COLO829 (cell line): ENCODE results near the gene KCNAB2.

Experiments
- DNase-seq: peaks from one replicate; pipeline ENCODE4 v3.0.0; 2012; ENCODE audit warnings: low spot score

KCNAB2 gene

DNA sequence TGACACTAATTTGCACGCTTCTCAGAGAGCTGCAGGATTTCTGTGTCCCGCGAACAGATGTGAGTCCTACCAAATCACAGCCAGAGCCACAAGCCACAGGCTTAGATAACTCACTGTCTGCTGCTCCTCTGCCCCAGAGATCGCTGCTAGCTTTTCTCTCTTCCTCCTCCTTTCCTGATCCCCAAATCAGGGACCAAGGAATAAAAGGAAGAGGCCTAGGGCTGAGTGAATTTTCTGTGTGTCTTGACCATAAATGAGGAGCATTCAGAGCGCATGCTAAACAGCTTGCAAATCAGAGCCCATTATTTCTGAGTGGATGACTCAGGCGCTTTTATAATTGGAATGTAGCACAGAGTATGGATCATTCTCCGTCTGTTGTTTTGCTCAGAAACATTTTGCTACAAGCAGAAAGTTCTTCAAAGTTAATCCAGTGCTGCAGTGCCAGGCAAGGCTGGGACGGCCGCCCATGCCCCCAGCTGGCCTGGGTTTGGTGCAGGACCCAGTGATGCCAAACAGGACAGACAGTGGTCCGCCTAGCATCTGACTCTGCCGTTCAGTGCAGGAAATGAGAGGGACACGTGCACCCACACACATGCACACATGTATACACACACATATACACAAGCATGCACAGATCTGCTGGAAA, 38.2 kb downstream of the KCNAB2 start:
- peak; percentile 34 for DNase-seq

DNA sequence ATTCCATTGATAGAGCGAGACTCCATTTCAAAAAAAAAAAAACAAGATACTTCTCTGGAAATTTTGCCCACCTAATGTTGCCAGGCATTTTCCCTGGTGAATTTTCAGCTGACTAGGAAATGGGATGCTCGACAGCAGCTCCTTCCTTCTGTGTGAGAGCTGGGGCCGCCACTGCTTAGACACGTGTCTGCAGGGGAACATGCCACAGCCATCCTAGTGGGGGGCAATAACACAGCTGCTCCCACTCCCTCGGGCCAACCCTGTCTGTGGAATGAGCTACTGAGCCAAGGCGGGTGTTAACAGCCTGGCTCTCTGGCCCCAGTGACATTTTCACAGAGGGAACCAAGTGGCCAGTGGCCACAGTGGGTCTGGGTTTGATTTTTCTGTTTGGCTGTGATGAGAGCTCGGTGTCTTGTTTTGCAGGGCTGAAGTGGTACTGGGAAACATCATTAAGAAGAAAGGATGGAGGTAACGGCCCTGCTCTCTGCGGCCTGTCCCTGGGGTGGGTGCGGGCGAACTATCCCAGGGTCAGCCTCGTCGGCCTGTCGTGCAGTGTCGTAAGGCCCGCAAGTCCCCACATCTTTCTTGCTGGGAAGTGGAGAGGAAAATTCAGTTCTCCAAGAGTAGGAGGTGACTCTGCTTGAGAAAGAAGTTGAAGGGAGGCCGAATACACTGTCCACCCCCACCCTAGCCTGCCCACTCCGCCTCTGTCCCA, 39.2 kb downstream of the KCNAB2 start:
- no peak for DNase-seq

DNA sequence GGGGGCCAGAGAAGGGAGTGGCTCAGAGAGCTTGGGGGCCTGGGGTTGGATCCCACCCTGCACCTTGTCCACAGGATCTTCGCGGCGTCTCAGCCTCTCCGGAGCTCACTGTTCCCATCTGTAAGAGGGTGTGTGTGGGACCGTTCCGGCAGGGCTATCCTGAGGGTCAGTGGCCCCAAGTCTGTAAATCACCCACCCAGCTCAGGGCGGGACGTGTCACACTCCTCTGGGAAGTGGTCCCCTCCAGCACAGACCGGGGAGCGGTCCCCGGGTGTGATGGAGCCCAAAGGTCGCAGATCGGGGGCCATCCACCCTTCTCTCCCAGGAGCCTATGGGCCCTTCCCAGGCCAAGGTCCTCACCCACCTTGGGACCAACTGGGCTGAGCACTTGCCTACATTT, 40.0 kb downstream of the KCNAB2 start:
- DNase-seq, result no peak

DNA sequence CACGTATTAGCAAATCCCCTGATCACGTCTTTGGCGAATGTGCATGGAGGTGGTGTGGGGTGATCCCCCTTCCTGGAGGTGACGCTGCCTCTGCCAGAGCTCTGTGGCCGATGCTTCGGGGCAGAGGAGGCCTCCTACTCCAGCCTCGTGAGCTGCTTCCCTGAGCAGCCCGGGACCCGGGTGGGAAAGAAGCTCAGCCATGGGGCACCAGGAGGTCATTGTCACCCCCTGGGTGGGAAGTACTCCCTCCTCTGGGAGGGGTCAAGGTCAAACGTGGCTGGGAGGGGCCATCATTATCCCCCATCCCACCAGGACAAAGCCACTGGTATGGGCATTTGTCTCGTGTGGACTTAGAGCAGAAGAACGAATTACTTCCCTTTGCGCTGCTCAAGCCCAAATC, 40.7 kb downstream of the KCNAB2 start:
- DNase-seq, result no peak

DNA sequence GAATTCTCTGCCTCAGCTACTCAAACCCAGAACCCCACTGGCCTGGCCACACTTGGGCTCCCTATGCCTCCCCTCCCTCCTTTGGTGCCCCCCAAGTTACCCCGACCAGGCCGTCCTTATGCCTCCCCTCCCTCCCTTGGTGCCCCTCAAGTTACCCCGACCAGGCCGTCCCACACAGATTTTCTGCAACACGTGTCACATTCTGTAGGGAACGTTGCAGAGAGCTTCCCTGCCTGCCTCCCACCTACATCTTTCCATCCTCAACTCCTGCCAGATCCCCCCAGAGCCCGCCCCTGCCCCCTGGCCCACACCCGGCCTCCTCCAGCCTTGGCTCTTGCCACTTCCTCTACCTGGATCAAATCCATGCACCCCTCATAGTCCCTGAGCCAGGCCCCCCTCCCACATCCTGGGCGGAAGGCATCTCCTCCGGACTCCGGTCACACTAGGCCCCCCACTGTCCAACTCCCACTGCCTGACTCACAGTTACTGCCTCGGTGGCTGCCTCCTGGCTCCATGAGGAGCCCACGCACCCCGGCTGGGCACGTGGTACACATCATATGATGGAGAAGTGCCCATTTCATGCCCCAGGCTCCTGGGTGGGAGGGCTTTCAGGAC, 41.2 kb downstream of the KCNAB2 start:
- DNase-seq, result no peak

DNA sequence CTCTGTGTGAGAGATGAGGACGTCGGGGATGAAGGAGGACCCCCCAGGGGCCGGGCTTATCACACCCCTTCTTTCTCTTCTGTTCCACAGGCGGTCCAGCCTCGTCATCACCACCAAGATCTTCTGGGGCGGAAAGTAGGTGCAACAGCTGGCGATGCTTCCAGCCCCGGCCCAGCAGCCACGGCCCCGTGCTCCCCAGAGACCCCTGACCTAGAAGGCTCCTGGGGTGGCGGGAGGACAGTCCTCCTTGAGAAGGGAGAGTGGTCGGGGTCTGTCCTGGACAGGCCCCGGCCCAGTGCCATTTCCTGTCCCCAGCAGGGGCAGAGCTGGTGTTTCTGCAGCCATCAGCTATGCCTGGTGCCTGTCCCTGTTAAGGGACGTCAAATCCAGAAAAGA, 41.7 kb downstream of the KCNAB2 start:
- no peak for DNase-seq

DNA sequence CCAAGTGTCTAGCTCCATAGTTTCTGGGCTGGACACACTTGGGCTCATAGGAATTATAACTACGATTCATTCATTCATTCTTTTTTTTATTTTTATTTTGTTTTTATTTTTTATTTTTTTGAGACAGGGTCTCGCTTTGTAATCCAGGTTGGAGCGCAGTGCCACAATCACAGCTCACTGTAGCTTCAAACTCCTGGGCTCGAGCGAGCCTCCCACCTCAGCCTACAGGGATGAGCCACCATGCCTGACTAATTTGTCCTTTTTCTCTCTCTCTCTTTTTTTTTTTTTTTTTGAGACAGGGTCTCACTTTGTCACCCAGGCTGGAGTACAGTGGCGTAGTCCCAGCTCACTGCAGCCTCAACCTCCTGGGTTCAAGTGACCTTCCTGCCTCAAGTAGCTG, 42.3 kb downstream of the KCNAB2 start:
- no peak for DNase-seq

DNA sequence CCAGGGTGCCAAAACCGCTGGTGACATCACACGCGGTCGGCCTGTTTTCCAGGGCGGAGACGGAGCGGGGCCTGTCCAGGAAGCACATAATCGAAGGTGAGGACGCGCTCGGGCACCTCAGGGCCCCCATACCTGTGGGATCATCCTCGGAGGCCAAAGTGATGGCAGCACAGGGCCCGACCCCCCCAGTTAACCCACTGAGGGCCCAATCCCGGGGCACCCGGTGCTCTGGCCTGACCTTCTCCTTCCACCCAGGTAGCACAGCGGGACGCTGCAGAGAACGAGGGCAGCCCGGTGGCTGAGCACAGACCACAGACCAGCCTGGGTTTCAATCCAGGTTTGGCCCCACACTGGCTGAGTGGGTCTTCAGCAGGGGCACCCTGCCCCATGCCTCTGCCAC, 43.3 kb downstream of the KCNAB2 start:
- DNase-seq, result no peak

DNA sequence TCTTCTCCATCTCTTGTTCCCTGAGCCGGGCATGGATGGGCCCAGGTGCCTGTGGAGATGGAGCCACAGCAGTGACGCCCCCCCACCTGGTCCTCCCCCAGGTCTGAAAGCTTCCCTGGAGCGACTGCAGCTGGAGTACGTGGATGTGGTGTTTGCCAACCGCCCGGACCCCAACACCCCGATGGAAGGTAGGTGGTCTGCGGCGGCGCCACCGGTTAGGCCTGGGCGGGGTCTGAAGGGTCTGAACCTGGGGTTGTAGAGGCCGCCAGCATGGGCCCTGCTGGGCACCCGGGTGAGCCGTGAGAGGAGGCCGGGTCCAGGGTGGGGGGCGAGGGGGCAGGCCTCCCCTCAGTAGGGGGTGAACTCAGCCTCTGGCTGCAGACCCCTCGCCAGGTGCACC, 44.6 kb downstream of the KCNAB2 start:
- DNase-seq, result no peak

DNA sequence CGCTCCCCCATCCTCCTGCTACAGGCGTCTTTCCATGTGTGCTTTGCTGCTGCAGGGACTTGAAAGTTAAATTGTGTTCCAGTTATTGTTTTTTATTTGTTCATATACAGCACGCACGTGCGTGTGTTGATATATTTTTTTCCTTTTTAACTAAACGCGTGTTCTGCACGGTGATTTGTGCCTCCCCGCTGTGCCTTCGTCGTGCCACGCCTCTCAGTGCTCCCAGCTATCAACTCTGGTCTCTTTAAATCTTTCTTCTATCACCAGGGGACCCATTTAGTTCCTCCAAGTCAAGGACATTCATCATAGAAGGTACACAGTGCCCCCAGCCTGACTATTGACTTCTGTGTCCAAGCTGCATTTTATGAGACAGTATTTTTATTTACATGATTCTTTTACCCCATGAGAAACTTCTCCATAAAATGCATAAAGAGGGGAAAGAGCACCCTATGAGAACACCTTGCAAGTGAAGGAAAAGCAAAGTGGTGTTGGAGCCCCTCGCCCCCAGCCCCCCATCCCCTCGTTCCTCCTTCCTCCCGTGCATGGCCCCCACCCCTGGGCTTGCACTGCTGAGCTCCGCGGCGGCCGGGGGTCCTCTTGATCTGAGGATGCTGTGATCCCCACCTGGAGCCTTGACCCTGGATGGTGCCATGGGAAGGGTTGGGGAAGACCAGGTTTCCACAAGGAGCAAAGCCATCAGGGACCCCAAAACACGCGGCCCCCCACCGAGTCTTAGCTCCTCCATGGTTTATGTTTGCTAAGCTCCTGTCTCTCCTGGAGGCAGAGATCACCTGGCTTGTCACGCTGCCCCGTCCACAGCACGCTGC, 45.5 kb downstream of the KCNAB2 start:
- no peak for DNase-seq

DNA sequence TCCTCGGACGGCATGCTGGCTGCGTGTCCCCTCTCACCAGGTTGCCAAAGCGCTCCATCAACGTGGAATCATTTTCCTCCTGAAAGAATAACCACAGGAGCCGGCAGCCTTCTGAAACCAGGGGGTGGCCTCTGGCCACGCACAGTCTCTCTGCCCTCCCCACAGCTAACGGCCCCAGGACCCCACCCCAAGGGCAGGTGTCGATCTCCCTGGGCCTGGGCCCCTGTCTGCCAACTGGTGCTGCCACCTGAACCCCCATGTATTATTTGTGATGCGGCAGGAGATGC, 46.1 kb downstream of the KCNAB2 start:
- DNase-seq, result no peak

DNA sequence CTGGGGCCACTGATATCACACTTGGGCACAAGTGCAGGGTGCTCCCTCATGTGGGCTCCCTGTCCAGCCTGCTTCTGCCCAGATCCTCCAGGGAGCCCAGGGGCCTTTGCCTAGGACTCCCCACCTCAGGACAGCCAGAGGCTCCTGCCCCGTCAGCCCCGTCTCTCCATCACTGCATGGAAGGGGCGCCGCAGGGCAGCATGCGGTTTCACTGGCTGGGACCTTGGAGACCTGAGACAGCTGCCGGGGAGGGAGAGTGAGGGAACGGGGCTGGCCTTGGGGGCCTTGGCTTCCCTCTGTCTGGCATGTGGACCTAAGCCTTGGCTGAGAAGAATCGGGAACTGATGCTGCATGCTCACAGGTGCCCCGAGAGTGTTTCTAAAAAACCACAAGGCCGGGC, 46.5 kb downstream of the KCNAB2 start:
- no peak for DNase-seq

DNA sequence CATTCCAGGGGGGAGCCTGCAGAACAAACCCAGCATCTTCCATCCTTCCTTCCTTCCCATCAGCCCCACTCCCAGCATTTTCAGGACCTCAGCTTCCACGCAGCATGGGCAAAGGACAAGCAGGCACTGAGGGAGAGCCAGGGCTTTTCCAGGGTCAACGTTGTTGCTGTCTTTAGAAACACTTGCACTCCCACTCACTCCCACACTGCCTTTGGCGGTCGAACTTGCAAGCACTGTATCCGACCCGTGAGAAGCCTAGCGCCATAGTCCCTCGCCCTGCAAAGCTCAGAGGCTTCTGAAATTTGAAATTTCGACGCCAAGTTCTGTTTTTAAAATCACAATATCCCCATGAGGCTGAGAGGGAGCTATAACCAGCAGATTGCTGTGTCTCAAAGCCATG, 47.4 kb downstream of the KCNAB2 start:
- DNase-seq, result no peak

DNA sequence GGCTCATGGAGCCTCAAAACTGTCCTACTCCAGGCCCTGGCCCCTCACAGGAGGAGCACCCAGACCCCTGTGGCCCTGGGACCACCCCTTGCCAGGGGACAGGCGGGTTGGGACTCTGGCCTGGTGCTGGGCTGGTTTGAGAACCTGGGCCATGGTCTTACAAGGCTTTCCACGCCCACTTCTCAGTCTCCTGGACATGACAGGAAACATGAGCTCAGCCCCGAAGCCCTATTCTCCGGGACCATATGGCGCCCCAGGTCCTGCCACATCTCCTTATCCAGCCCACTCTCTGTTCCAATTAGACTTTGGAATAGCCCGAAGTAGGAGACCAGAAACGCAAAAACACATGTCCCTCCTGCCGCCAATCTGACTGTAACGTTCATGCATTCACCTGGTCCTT, 47.9 kb downstream of the KCNAB2 start:
- no peak for DNase-seq

DNA sequence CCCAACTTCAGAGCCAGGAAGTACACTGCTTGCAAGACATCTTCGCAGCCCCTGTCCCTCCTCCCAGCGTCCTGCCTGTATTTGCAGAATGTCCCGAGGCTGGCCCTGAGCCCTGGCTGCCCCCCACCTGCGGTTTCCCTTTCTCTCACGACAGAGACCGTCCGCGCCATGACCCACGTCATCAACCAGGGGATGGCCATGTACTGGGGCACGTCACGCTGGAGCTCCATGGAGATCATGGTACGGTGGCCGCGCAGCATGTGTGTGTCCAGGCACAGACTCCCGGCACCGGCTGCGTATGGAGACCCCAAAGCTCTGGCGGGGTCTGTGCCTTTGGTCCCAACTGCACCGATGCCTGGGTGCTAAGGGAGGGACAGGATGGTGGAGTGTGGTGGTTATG, 48.6 kb downstream of the KCNAB2 start:
- no peak for DNase-seq

DNA sequence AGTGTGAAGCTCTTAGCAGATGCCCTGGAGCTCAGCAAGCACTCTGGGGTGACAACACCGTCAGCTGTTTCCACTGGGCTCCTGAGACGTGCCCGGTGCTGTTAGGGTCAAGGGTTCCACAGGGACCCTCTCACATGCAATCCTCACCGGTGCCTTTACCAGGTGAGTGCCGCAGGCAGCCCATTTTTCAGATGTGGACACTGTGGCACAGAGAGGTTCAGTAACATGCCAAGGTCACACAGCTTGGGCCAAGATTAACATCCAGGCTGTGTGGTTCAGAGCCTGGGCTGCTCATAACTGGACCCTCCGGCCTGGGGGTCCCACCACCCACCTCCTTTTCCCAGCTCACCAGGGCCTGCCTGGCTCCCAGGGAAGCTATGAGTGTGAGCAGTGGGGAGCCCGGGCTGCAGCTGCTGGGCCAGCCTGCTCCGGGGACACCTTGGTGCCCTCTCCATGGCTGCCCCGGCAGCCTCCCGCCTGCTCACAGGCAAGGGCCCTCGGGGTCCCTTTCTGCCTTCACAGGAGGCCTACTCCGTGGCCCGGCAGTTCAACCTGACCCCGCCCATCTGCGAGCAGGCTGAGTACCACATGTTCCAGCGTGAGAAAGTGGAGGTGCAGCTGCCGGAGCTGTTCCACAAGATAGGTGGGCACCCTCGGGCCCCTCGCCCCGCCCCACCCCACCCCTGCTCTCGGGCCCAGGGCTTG, 49.3 kb downstream of the KCNAB2 start:
- no peak for DNase-seq

DNA sequence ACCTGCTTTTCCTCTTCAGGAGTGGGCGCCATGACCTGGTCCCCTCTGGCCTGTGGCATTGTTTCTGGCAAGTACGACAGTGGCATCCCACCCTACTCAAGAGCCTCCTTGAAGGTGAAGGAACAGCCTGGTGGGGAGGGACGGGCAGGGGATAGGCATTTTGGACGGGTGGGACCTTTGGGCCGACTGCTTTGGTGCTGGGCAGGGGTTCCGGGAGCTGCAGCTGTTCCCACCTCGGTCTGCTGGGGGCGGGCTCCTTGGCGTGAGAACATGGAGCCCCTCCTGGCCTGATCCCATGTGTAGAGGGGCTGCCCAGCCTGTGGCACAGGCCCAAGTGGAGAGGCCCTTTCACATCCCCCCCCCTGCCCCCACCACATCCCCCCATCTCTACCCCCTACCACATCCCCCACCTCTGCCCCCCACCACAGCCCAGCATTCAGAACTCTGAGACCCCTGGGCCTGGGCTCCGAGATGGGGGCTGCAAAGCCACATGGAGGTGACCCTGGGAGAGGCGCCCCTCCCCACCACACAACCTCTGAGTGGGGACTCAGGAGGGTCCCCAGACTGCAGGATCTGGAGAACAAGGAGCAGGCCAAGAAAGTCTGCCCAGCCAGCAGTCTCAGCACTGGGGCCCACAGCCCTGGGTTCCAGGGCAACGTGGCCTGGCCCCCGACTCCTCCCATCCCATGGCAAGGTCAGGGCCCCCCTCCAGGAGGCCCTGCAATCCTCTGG, 50.0 kb downstream of the KCNAB2 start:
- no peak for DNase-seq

DNA sequence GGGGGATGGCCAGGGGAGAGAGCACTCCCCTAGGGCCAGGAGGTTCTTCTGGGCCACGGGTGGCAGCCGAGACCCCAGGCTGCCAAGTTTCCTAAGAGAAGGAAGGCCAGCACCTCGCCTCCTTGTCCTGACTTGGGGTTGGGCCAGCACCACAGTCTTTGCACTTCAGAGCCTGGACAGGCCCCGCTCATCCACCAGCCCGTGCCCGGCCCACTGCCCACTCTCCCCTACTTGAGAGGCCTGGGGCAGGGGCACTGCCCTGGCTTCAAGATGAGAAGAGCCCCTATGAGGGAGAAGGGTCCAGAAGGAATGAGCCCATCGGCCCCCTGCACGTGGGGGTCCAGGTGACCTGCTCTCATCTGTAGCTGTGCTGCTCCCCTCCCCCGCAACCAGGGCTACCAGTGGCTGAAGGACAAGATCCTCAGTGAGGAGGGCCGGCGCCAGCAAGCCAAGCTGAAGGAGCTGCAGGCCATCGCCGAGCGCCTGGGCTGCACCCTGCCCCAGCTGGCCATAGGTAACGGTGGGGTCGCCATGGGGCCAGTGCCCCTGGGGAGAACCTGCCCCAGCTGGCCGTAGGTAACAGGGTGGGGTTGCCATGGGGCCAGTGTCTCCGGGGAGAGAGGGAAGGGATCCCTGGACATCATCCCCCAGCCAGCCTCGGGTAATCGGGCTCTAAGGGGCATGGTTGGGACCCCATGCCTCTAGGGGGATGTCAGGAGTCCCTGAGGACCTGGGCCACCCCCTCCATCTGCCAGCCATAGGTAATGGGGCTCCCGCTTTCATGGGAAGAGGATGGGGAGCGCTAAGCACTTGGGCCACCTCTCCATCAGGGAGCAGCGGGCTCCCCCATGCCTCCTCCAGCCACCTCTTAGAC, 50.8 kb downstream of the KCNAB2 start:
- DNase-seq, result no peak

DNA sequence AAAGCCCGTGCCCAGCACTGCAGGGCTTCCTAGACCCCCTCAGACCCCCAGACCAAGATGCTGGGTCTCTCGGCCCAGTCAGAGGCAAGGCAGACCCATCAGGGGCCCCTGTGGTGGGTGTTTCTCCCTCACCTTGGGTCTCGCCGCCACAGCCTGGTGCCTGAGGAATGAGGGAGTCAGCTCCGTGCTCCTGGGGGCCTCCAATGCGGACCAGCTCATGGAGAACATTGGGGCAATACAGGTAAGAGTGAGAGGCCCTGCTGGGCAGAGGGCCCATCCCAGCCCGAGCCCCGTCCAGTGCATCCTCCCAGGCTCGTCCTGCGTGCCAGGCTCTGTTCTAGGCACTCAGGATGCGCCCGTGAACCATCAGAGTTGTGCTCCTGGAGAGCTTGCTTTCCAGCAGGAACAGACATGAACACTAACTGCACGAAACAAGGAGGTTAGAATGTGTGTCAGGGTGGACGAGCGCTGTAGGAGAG, 51.5 kb downstream of the KCNAB2 start:
- DNase-seq, result no peak

DNA sequence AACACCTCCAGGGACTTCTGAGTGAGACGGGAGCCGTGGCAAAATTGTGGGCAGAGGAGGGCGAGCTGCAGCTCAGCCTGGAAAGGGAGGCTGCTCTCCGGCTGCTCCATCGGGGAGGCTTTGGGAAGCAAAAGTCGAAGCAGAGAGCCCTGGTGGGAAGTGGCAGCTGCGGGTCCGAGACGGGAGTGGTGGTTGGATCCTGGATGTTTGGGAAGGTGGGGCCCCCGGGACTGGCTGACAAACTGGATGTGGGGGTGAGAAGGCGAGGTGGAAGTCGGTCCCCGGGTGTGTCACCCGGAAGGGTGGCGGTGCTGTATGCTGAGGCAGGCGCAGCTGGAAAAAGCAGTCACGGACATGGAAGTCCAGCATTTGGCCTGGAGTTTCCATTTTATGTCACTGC, 52.1 kb downstream of the KCNAB2 start:
- no peak for DNase-seq
